Hepatocyte (in vitro differentiated cells): Measurements from ENCODE around the gene UGT2A1.

Source experiments
- EZH2 ChIP-seq: fragments of 200-600 bp; sonication (generic); IDR thresholded peaks from 2 replicates; pipeline ENCODE4 v1.6.1; 2016; ENCODE audit warnings: antibody characterized with exemption, mild to moderate bottlenecking, borderline replicate concordance
- EZH2phosphoT487 ChIP-seq: fragments of 200-600 bp; sonication (generic); IDR thresholded peaks from one replicate; pipeline ENCODE4 v1.6.1; 2018; ENCODE audit warnings: antibody characterized with exemption, mild to moderate bottlenecking, low read depth, moderate library complexity; ENCODE audit not compliant: unreplicated experiment, severe bottlenecking
- TF ChIP-seq, protein P1 (sequence below): fragments of 200-600 bp; sonication (generic); IDR thresholded peaks from 2 replicates; pipeline ENCODE4 v1.5.1; 2016; ENCODE audit warnings: antibody characterized with exemption, mild to moderate bottlenecking; ENCODE audit not compliant: poor library complexity

DNA sequence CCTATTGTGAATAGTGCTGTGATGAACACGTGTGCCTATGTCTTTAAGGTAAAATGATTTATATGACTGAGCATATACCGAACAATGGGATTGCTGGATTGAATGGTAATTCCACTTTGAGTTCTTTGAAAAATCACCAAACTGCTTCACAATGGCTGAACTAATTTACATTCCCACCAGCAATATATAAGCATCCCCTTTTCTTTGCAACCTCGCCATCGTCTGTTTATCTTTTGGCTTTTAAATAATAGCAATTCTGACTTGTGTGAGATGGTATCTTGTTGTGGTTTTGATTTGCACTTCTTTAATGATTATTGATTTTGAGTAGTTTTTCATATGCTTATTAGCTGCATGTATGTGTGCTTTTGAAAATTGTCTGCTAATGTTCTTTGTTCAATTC, 31.8 kb upstream of the UGT2A1 start:
- TF ChIP-seq, protein P1, sequence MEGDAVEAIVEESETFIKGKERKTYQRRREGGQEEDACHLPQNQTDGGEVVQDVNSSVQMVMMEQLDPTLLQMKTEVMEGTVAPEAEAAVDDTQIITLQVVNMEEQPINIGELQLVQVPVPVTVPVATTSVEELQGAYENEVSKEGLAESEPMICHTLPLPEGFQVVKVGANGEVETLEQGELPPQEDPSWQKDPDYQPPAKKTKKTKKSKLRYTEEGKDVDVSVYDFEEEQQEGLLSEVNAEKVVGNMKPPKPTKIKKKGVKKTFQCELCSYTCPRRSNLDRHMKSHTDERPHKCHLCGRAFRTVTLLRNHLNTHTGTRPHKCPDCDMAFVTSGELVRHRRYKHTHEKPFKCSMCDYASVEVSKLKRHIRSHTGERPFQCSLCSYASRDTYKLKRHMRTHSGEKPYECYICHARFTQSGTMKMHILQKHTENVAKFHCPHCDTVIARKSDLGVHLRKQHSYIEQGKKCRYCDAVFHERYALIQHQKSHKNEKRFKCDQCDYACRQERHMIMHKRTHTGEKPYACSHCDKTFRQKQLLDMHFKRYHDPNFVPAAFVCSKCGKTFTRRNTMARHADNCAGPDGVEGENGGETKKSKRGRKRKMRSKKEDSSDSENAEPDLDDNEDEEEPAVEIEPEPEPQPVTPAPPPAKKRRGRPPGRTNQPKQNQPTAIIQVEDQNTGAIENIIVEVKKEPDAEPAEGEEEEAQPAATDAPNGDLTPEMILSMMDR: no peak
- no peak for TF ChIP-seq EZH2
- TF ChIP-seq EZH2phosphoT487: no peak
